H1 (cell line): Measurements from ENCODE around the gene ERI3. TPM values are rescaled to one million over a fixed set of nuclear protein-coding genes. Genes with fewer than 3 reads are reported as not detected.

Experiments used
- CTCF ChIA-PET: fragments of 300-600 bp; sonication (Branson Sonifier 250); formaldehyde crosslinking; loops from one replicate; lab custom pipeline; 2021; ENCODE audit not compliant: partially characterized antibody; lab: Charles Lee
- POLR2A ChIA-PET: fragments of 300-600 bp; sonication (Branson Sonifier 250); formaldehyde crosslinking; loops from one replicate; lab custom pipeline; 2021; ENCODE audit warnings: inconsistent platforms; ENCODE audit not compliant: partially characterized antibody; lab: Charles Lee
- DNase-seq, 2 experiments: peaks; one replicate each; pipeline versions ENCODE4 v3.0.0 to v3.0.0-alpha.2; 2010 to 2022; ENCODE audit warnings: low spot score in 2 of 2, low read depth in 1 of 2, mixed read lengths in 1 of 2
- FAIRE-seq: peaks from 2 replicates; lab custom pipeline; 2011; peaks lifted over from hg19 to GRCh38; lab: Jason Lieb, UNC
- H2AFZ ChIP-seq: 2 replicates; pipeline ENCODE4 v1.8.1; 2012; ENCODE audit warnings: low read length, inconsistent platforms
- H2AK5ac ChIP-seq: 2 replicates; pipeline ENCODE4 v1.6.1; 2013; ENCODE audit warnings: low read depth, low read length
- H2BK120ac ChIP-seq: replicated peaks from 2 replicates; pipeline ENCODE3; 2013; ENCODE audit warnings: low read depth, low read length, inconsistent platforms
- H2BK12ac ChIP-seq: 2 replicates; pipeline ENCODE4 v1.6.1; 2013; ENCODE audit warnings: low read depth, low read length
- H2BK15ac ChIP-seq: 2 replicates; pipeline ENCODE4 v1.6.1; 2013; ENCODE audit warnings: low read length
- H2BK20ac ChIP-seq: 2 replicates; pipeline ENCODE4 v1.6.1; 2013; ENCODE audit warnings: low read length
- H2BK5ac ChIP-seq: 2 replicates; pipeline ENCODE4 v1.6.1; 2013; ENCODE audit warnings: low read depth, low read length
- H3K14ac ChIP-seq: 2 replicates; pipeline ENCODE4 v1.6.1; 2013; ENCODE audit warnings: inconsistent platforms; ENCODE audit not compliant: insufficient read length
- H3K18ac ChIP-seq: 2 replicates; pipeline ENCODE4 v1.6.1; 2013; ENCODE audit warnings: low read length; ENCODE audit errors: extremely low read depth
- H3K23ac ChIP-seq: 2 replicates; pipeline ENCODE4 v1.6.1; 2013; ENCODE audit warnings: inconsistent platforms; ENCODE audit not compliant: insufficient read length
- H3K23me2 ChIP-seq: 2 replicates; pipeline ENCODE4 v1.6.1; 2013; ENCODE audit warnings: low read depth, low read length
- H3K27ac ChIP-seq: 2 replicates; pipeline ENCODE4 v1.6.1; 2011; ENCODE audit warnings: low read depth, low read length, inconsistent platforms
- H3K27me3 ChIP-seq, 4 experiments: replicated peaks in 1 of 4; 1 replicate in 1 of 4; 2 replicates in 3 of 4; pipeline versions ENCODE4 v1.6.1 to v1.8.1; 2011 to 2013; ENCODE audit warnings: low read length in 3 of 4, mild to moderate bottlenecking in 3 of 4, inconsistent platforms in 2 of 4, mixed read lengths in 2 of 4, moderate library complexity in 1 of 4; ENCODE audit not compliant: control insufficient read depth in 3 of 4, insufficient read depth in 3 of 4; ENCODE audit errors: extremely low read depth in 1 of 4
- H3K36me3 ChIP-seq, 4 experiments: 2 replicates each; pipeline versions ENCODE4 v1.6.1 to v1.8.1; 2011 to 2013; ENCODE audit warnings: mild to moderate bottlenecking in 4 of 4, low read length in 3 of 4, moderate library complexity in 2 of 4, control low read depth in 1 of 4, inconsistent platforms in 1 of 4; ENCODE audit not compliant: insufficient read depth in 4 of 4, control insufficient read depth in 2 of 4
- H3K4ac ChIP-seq: replicated peaks from 2 replicates; pipeline ENCODE3; 2013; ENCODE audit warnings: low read length, low read depth, mixed read lengths, inconsistent platforms; ENCODE audit not compliant: insufficient read length
- H3K4me1 ChIP-seq, 4 experiments: replicated peaks in 1 of 4; 1 replicate in 1 of 4; 2 replicates in 3 of 4; pipeline versions ENCODE4 v1.6.1 to v1.8.1; 2011 to 2013; ENCODE audit warnings: low read length in 3 of 4, inconsistent platforms in 2 of 4, mixed read lengths in 1 of 4; ENCODE audit not compliant: insufficient read depth in 4 of 4, control insufficient read depth in 3 of 4
- H3K4me2 ChIP-seq, 2 experiments: 2 replicates each; pipeline versions ENCODE4 v1.6.1 to v1.8.1; 2011 to 2013; ENCODE audit warnings: low read depth in 2 of 2, low read length in 2 of 2, control low read depth in 1 of 2, inconsistent platforms in 1 of 2, mild to moderate bottlenecking in 1 of 2; ENCODE audit not compliant: insufficient read depth in 1 of 2
- H3K4me3 ChIP-seq, 4 experiments: fragments of 200-600, 300-600 bp in 1 of 4; sonication (generic), shearing (Covaris generic), sonication (Bioruptor Twin) in 1 of 4; 2 replicates each; pipeline versions ENCODE4 v1.5.1 to v1.8.1; 2011 to 2016; ENCODE audit warnings: low read length in 4 of 4, low read depth in 3 of 4, control low read depth in 2 of 4, inconsistent platforms in 2 of 4, mild to moderate bottlenecking in 2 of 4, mixed read lengths in 1 of 4, moderate library complexity in 1 of 4; ENCODE audit not compliant: insufficient read depth in 2 of 4; ENCODE audit errors: extremely low read depth in 1 of 4
- H3K56ac ChIP-seq: replicated peaks from 2 replicates; pipeline ENCODE3; 2013; ENCODE audit warnings: low read depth, mild to moderate bottlenecking, mixed read lengths, low read length, inconsistent platforms; ENCODE audit not compliant: insufficient read length
- H3K79me1 ChIP-seq: 2 replicates; pipeline ENCODE4 v1.6.1; 2013; ENCODE audit warnings: low read depth, low read length, control low read depth
- H3K79me2 ChIP-seq, 2 experiments: 2 replicates each; pipeline versions ENCODE4 v1.6.1 to v1.8.1; 2012 to 2013; ENCODE audit warnings: low read length in 2 of 2, mild to moderate bottlenecking in 2 of 2, inconsistent platforms in 1 of 2; ENCODE audit not compliant: insufficient read depth in 2 of 2, control insufficient read depth in 1 of 2
- H3K9ac ChIP-seq, 4 experiments: replicated peaks in 1 of 4; 1 replicate in 1 of 4; 2 replicates in 3 of 4; pipeline versions ENCODE4 v1.6.1 to v1.8.1; 2011 to 2013; ENCODE audit warnings: low read depth in 3 of 4, low read length in 3 of 4, control low read depth in 2 of 4, mild to moderate bottlenecking in 2 of 4, moderate library complexity in 2 of 4, inconsistent platforms in 1 of 4; ENCODE audit errors: extremely low read depth in 1 of 4
- H3K9me3 ChIP-seq, 2 experiments: 2 replicates each; pipeline versions ENCODE4 v1.6.1 to v1.8.1; 2012 to 2013; ENCODE audit warnings: mild to moderate bottlenecking in 2 of 2, moderate library complexity in 2 of 2, control low read depth in 1 of 2, inconsistent platforms in 1 of 2, low read depth in 1 of 2, low read length in 1 of 2, mixed read lengths in 1 of 2; ENCODE audit not compliant: insufficient read depth in 2 of 2
- H4K20me1 ChIP-seq, 2 experiments: replicated peaks in 1 of 2; 2 replicates each; pipeline versions ENCODE3 to v1.8.1; 2011 to 2013; ENCODE audit warnings: inconsistent platforms in 2 of 2, low read length in 2 of 2, mild to moderate bottlenecking in 1 of 2; ENCODE audit not compliant: insufficient read depth in 2 of 2, control insufficient read depth in 1 of 2
- H4K5ac ChIP-seq: 2 replicates; pipeline ENCODE4 v1.6.1; 2013; ENCODE audit warnings: low read length, low read depth, mixed read lengths, inconsistent platforms; ENCODE audit not compliant: insufficient read length
- H4K8ac ChIP-seq: 2 replicates; pipeline ENCODE4 v1.8.0; 2013; ENCODE audit warnings: mild to moderate bottlenecking, moderate library complexity, low read length, inconsistent platforms; ENCODE audit not compliant: insufficient read depth; ENCODE audit errors: extremely low read depth
- H4K91ac ChIP-seq: replicated peaks from 2 replicates; pipeline ENCODE3; 2013; ENCODE audit warnings: low read length, mixed read lengths, inconsistent platforms; ENCODE audit not compliant: insufficient read length
- BACH1 ChIP-seq: IDR thresholded peaks from 2 replicates; pipeline ENCODE4 v1.6.1; 2012; ENCODE audit warnings: low read length, improper control_type of control experiment
- EZH2 ChIP-seq: fragments of 200-600 bp; sonication (generic); IDR thresholded peaks from 2 replicates; pipeline ENCODE4 v1.7.1; 2012; ENCODE audit warnings: low read depth, mild to moderate bottlenecking, moderate library complexity, low read length, inconsistent platforms; ENCODE audit not compliant: severe bottlenecking
- FOSL1 ChIP-seq: IDR thresholded peaks from 2 replicates; pipeline ENCODE4 v1.6.1; 2011; ENCODE audit warnings: mild to moderate bottlenecking, low read depth, low read length, moderate library complexity; ENCODE audit not compliant: insufficient read depth
- KDM1A ChIP-seq: fragments of 200-600, 300-600 bp; sonication (generic); IDR thresholded peaks from 2 replicates; pipeline ENCODE4 v1.7.1; 2016; ENCODE audit warnings: mild to moderate bottlenecking, low read length, borderline replicate concordance
- RNF2 ChIP-seq: fragments of 200-900, 300-1000 bp; sonication (generic); IDR thresholded peaks from 2 replicates; pipeline ENCODE4 v1.7.1; 2016; ENCODE audit warnings: borderline replicate concordance, low read depth, mild to moderate bottlenecking, antibody characterized with exemption, low read length; ENCODE audit not compliant: poor library complexity, severe bottlenecking; ENCODE audit errors: missing control alignments
- RXRA ChIP-seq: IDR thresholded peaks from 2 replicates; pipeline ENCODE4 v1.6.1; 2011; ENCODE audit warnings: low read depth, mild to moderate bottlenecking, low read length, moderate library complexity; ENCODE audit not compliant: insufficient read depth
- SIRT6 ChIP-seq: IDR thresholded peaks from one replicate; pipeline ENCODE4 v1.7.1; 2012; ENCODE audit warnings: low read length, inconsistent platforms
- SRF ChIP-seq: IDR thresholded peaks from 2 replicates; pipeline ENCODE4 v1.6.1; 2011; ENCODE audit warnings: mild to moderate bottlenecking, low read depth, low read length, moderate library complexity
- TEAD4 ChIP-seq: IDR thresholded peaks from 2 replicates; pipeline ENCODE4 v1.6.1; 2012; ENCODE audit warnings: low read depth, low read length, inconsistent platforms, mixed read lengths
- WGBS, 2 experiments: shearing (Covaris generic) in 1 of 2; methylation state at CpG; one replicate each; pipeline versions ENCODE4 v1.1.6 to v1.1.7; 2013 to 2015; ENCODE audit warnings: low lambda C conversion rate in 2 of 2, mixed read lengths in 2 of 2, inconsistent platforms in 1 of 2, low coverage in 1 of 2, missing lambda C conversion rate in 1 of 2; ENCODE audit not compliant: insufficient replicate concordance in 2 of 2, insufficient coverage in 1 of 2, insufficient read length in 1 of 2; ENCODE audit errors: extremely low coverage in 1 of 2, missing lambda C conversion rate in 1 of 2; 5-methylcytosine and 5-hydroxymethylcytosine counted together
- polyA plus RNA-seq, 7 experiments: library from polyadenylated mRNA; depleted of rRNA in 3 of 7; stranded (reverse) in 5 of 7; unstranded in 2 of 7; fragments of >200 nt in 5 of 7; fragments of 200-250 nt in 2 of 7; gene quantifications; 1 replicate in 5 of 7; 2 replicates in 1 of 7; 4 replicates in 1 of 7; pipeline versions ENCODE4 v1.2.1 to v1.2.3, GENCODE V29; 2011 to 2013; ENCODE audit warnings: missing spikeins in 2 of 7, mixed read lengths in 2 of 7
- total RNA-seq: library from RNA; stranded (reverse); fragmentation: NEBNext Ultra II Directional; extraction: Animal tissue kit (Norgen Biotek cat#: 25700); gene quantifications from 2 replicates; pipeline ENCODE4 v1.2.1, GENCODE V29; 2021
- TF ChIP-seq, protein P1 (sequence below), 3 experiments: IDR thresholded peaks; 1 replicate in 2 of 3; 2 replicates in 1 of 3; pipeline versions ENCODE4 v1.5.1 to v1.6.1; 2011; ENCODE audit warnings: low read length in 3 of 3, mild to moderate bottlenecking in 3 of 3, inconsistent platforms in 2 of 3, low read depth in 1 of 3, moderate library complexity in 1 of 3; ENCODE audit not compliant: insufficient read depth in 1 of 3; ENCODE audit errors: control extremely low read depth in 1 of 3

The ERI3 gene
- total and polyA plus RNA-seq, 2 of the 8 experiments (the other 6 are each of a cell fraction or from before 2014, with no cell fraction given) = 81.1 to 199 TPM

DNA sequence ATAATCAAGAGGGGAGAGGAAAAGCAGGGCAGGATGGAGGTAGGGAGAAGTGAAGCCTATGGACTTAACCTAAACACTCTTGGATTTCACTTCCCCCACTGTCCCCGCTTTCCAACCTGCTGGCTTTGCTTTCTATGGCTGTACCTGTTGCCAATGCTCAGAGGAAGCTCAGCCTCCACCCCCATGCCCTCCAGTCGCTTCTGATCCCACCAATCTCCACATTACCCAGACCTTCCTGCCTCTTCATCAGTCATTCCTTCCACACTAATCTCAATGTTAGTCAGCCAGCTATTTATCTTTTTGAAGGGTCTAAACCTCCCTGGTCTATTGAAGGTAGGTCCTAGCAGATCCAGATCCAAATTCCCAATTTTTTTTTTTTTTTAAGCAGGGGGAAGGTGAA is 24.1 kb downstream of the ERI3 start:
- POLR2A ChIA-PET = interaction anchor here (0.6 to 1.7 kb wide), 3 partner anchors 12 to 301 kb away, joined by 3 to 4 read pairs (median 3); partner anchors contain the start of gene DMAP1
- no peak overlapping the region for H3K14ac ChIP-seq
- no peak overlapping the region for H2BK15ac ChIP-seq
- no peak overlapping the region for H3K4me3 ChIP-seq
- H3K4me1 ChIP-seq = peaks cover 5 to 23% (median 18%) of the 10 kb centered on the region in 4 experiments; a peak in 5 of 7 replicates
- no peak overlapping the region for H2BK120ac ChIP-seq
- peaks cover 5% of the 10 kb centered on the region; the same call in 1 of the 2 replicates for H3K79me1 ChIP-seq
- H2BK5ac ChIP-seq = no peak overlapping the region
- FAIRE-seq (no peak), DNase-seq (no peak)
- H3K36me3 ChIP-seq = peaks cover 0 to 20% (median 4%) of the 10 kb centered on the region in 4 experiments; a peak in 5 of 8 replicates
- WGBS, 2 experiments = 89% methylated on average over 2 of the region's 2 CpGs; no CpG with 5 or more reads in 1 of the 2 experiments
- H3K9me3 ChIP-seq = no peaks in the 10 kb centered on the region
- no peak overlapping the region for H3K4ac ChIP-seq
- H2BK20ac ChIP-seq = no peak overlapping the region
- no peak overlapping the region for H4K5ac ChIP-seq
- no peak overlapping the region for H3K56ac ChIP-seq
- H4K91ac ChIP-seq = no peak overlapping the region
- CTCF ChIA-PET = interaction anchor here (0.5 to 1.5 kb wide), 4 partner anchors 11 to 114 kb away, joined by 3 to 6 read pairs (median 4); no protein-coding TSS in a partner anchor
- no peak overlapping the region for H2BK12ac ChIP-seq
- H3K79me2 ChIP-seq = peaks cover 4 to 21% of the 10 kb centered on the region in 2 experiments
- no peak overlapping the region for H3K18ac ChIP-seq
- H2AFZ ChIP-seq = no peak overlapping the region
- H3K27ac ChIP-seq = no peak overlapping the region
- no peaks in the 10 kb centered on the region; a peak in 1 of 7 replicates for H3K27me3 ChIP-seq
- no peak overlapping the region for H3K9ac ChIP-seq
- H2AK5ac ChIP-seq = no peak overlapping the region
- no peak overlapping the region for H3K23ac ChIP-seq
- no peak overlapping the region for H3K4me2 ChIP-seq
- no peaks in the 10 kb centered on the region for H3K23me2 ChIP-seq
- H4K20me1 ChIP-seq = peaks cover 9 to 17% of the 10 kb centered on the region in 2 experiments
- no peak overlapping the region for H4K8ac ChIP-seq
- no peak for TF ChIP-seq FOSL1
- no peak for TF ChIP-seq SIRT6
- no peak for TF ChIP-seq RNF2
- no peak for TF ChIP-seq EZH2
- no peak for TF ChIP-seq RXRA
- no peak for TF ChIP-seq TEAD4
- TF ChIP-seq KDM1A = no peak
- TF ChIP-seq SRF = no peak
- TF ChIP-seq, protein P1, sequence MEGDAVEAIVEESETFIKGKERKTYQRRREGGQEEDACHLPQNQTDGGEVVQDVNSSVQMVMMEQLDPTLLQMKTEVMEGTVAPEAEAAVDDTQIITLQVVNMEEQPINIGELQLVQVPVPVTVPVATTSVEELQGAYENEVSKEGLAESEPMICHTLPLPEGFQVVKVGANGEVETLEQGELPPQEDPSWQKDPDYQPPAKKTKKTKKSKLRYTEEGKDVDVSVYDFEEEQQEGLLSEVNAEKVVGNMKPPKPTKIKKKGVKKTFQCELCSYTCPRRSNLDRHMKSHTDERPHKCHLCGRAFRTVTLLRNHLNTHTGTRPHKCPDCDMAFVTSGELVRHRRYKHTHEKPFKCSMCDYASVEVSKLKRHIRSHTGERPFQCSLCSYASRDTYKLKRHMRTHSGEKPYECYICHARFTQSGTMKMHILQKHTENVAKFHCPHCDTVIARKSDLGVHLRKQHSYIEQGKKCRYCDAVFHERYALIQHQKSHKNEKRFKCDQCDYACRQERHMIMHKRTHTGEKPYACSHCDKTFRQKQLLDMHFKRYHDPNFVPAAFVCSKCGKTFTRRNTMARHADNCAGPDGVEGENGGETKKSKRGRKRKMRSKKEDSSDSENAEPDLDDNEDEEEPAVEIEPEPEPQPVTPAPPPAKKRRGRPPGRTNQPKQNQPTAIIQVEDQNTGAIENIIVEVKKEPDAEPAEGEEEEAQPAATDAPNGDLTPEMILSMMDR (IDR thresholded peaks at IDR 0.05; ENCODE audit: control extremely low read depth in 1 of 3, insufficient read depth in 1 of 3, low read depth in 1 of 3, low read length in 3 of 3) = no peak
- TF ChIP-seq BACH1 = no peak
